SK-N-SH (cell line): ENCODE data around the gene CD59. TPM values are rescaled to one million over a fixed set of nuclear protein-coding genes. Genes with fewer than 3 reads are reported as not detected.

Experiments used
- CTCF ChIA-PET: fragments of 300-600, 350-600 bp; formaldehyde crosslinking; extraction: SDS; loops from one replicate; lab custom pipeline; 2021; lab: Yijun Ruan, JAX
- POLR2A ChIA-PET: fragments of 350-600 bp; sonication (Branson Sonifier 250); formaldehyde crosslinking; extraction: SDS; loops from one replicate; lab custom pipeline; 2020; ENCODE audit warnings: antibody characterized with exemption, inconsistent platforms; lab: Yijun Ruan, JAX
- DNase-seq: peaks from one replicate; pipeline ENCODE4 v3.0.0; 2012
- H2AFZ ChIP-seq: fragments of 200-600 bp; sonication (generic); 2 replicates; pipeline ENCODE4 v1.8.1; 2016; ENCODE audit warnings: antibody characterized with exemption, mild to moderate bottlenecking, low read depth
- H3F3A ChIP-seq: fragments of 200-600 bp; sonication (generic); replicated peaks from 2 replicates; pipeline ENCODE3; 2016; ENCODE audit warnings: antibody characterized with exemption, mild to moderate bottlenecking; ENCODE audit not compliant: insufficient read depth
- H3K27ac ChIP-seq, 2 experiments: fragments of 200-500 bp in 1 of 2; fragments of 200-600 bp in 1 of 2; sonication (Bioruptor generic) in 1 of 2; sonication (generic), shearing (Covaris generic) in 1 of 2; 2 replicates each; pipeline versions ENCODE4 v1.5.1 to v1.6.1; 2014 to 2016; ENCODE audit warnings: low read depth in 2 of 2, inconsistent platforms in 1 of 2, low read length in 1 of 2, mild to moderate bottlenecking in 1 of 2, mixed read lengths in 1 of 2
- H3K27me3 ChIP-seq: fragments of 200-600 bp; sonication (generic), shearing (Covaris generic); 2 replicates; pipeline ENCODE4 v1.6.1; 2016; ENCODE audit warnings: mixed run types; ENCODE audit not compliant: insufficient read depth
- H3K36me3 ChIP-seq, 2 experiments: fragments of 200-500 bp in 1 of 2; fragments of 200-600 bp in 1 of 2; sonication (Bioruptor generic) in 1 of 2; sonication (generic) in 1 of 2; replicated peaks in 1 of 2; 2 replicates each; pipeline versions ENCODE3 to v1.5.1; 2014 to 2016; ENCODE audit warnings: low read length in 1 of 2, mild to moderate bottlenecking in 1 of 2; ENCODE audit not compliant: insufficient read depth in 2 of 2, control insufficient read depth in 1 of 2
- H3K4me1 ChIP-seq, 2 experiments: fragments of 200-500 bp in 1 of 2; fragments of 200-600 bp in 1 of 2; sonication (Bioruptor generic) in 1 of 2; sonication (generic), shearing (Covaris generic) in 1 of 2; 2 replicates each; pipeline versions ENCODE4 v1.5.1 to v1.6.1; 2014 to 2016; ENCODE audit warnings: low read depth in 1 of 2, low read length in 1 of 2, mixed run types in 1 of 2; ENCODE audit not compliant: insufficient read depth in 2 of 2, control insufficient read depth in 1 of 2
- H3K4me2 ChIP-seq: fragments of 200-600 bp; sonication (generic), shearing (Covaris generic); 2 replicates; pipeline ENCODE4 v1.6.1; 2017; ENCODE audit warnings: mixed run types
- H3K4me3 ChIP-seq, 2 experiments: fragments of 200-500 bp in 1 of 2; fragments of 200-600 bp in 1 of 2; sonication (Bioruptor generic) in 1 of 2; sonication (generic), shearing (Covaris generic) in 1 of 2; 2 replicates each; pipeline versions ENCODE4 v1.5.1 to v1.8.1; 2014 to 2016; ENCODE audit warnings: low read depth in 2 of 2, inconsistent platforms in 1 of 2, low read length in 1 of 2, mild to moderate bottlenecking in 1 of 2, mixed read lengths in 1 of 2, moderate library complexity in 1 of 2
- H3K79me2 ChIP-seq: fragments of 200-600 bp; sonication (generic); 2 replicates; pipeline ENCODE4 v1.8.1; 2017; ENCODE audit warnings: mild to moderate bottlenecking; ENCODE audit not compliant: insufficient read depth
- H3K9ac ChIP-seq: fragments of 200-600 bp; sonication (generic); 2 replicates; pipeline ENCODE4 v1.6.1; 2017; ENCODE audit warnings: mixed run types
- H3K9me2 ChIP-seq: fragments of 200-600 bp; sonication (generic); 2 replicates; pipeline ENCODE4 v1.6.1; 2017; ENCODE audit warnings: mixed run types
- H3K9me3 ChIP-seq: fragments of 200-600 bp; sonication (generic); 2 replicates; pipeline ENCODE4 v1.6.1; 2017; ENCODE audit warnings: mixed run types, mild to moderate bottlenecking, moderate library complexity
- H4K20me1 ChIP-seq: fragments of 200-600 bp; sonication (generic); 2 replicates; pipeline ENCODE4 v1.6.1; 2017; ENCODE audit warnings: mild to moderate bottlenecking, mixed run types; ENCODE audit not compliant: insufficient read depth
- CHD2 ChIP-seq: fragments of 150-350 bp; IDR thresholded peaks from 2 replicates; pipeline ENCODE4 v1.6.1; 2018; ENCODE audit warnings: low read length; ENCODE audit not compliant: partially characterized antibody
- CTCF ChIP-seq: fragments of 200-600 bp; sonication (generic); IDR thresholded peaks from 2 replicates; pipeline ENCODE4 v1.6.1; 2017; ENCODE audit warnings: antibody characterized with exemption, mild to moderate bottlenecking, moderate library complexity
- EZH2phosphoT487 ChIP-seq: fragments of 200-600 bp; sonication (generic); IDR thresholded peaks from 2 replicates; pipeline ENCODE4 v1.6.1; 2017; ENCODE audit warnings: low read depth, mixed run types, mild to moderate bottlenecking, antibody characterized with exemption, moderate library complexity, borderline replicate concordance
- FOSL2 ChIP-seq: IDR thresholded peaks from 2 replicates; pipeline ENCODE4 v1.4.0; 2012; ENCODE audit warnings: low read depth, mild to moderate bottlenecking, moderate library complexity, borderline replicate concordance
- FOXJ3 ChIP-seq: sonication (generic); formaldehyde crosslinking; IDR thresholded peaks from 2 replicates; pipeline ENCODE4 v1.5.1; 2020; ENCODE audit warnings: mild to moderate bottlenecking, missing genetic modification reagents
- GABPA ChIP-seq: IDR thresholded peaks from 2 replicates; pipeline ENCODE4 v1.4.0; 2012; ENCODE audit warnings: low read depth, mild to moderate bottlenecking
- GATA2 ChIP-seq: sonication (generic); formaldehyde crosslinking; IDR thresholded peaks from 2 replicates; pipeline ENCODE4 v1.5.0; 2020; ENCODE audit warnings: mild to moderate bottlenecking, missing genetic modification reagents
- JUND ChIP-seq: IDR thresholded peaks from 2 replicates; pipeline ENCODE4 v1.4.0; 2012
- MXI1 ChIP-seq: IDR thresholded peaks from 2 replicates; pipeline ENCODE4 v1.6.1; 2012; ENCODE audit warnings: mild to moderate bottlenecking, low read depth, low read length, improper control_type of control experiment
- NFIC ChIP-seq: IDR thresholded peaks from 2 replicates; pipeline ENCODE4 v1.4.0; 2012; ENCODE audit warnings: borderline replicate concordance
- NRF1 ChIP-seq: IDR thresholded peaks from 2 replicates; pipeline ENCODE4 v1.6.1; 2012; ENCODE audit warnings: low read depth, mild to moderate bottlenecking, low read length
- PBX3 ChIP-seq: IDR thresholded peaks from 2 replicates; pipeline ENCODE4; 2012
- RAD21 ChIP-seq: IDR thresholded peaks from 2 replicates; pipeline ENCODE4 v1.6.1; 2012; ENCODE audit warnings: mild to moderate bottlenecking, low read length
- RFX5 ChIP-seq: IDR thresholded peaks from 2 replicates; pipeline ENCODE4 v1.6.1; 2012; ENCODE audit warnings: mild to moderate bottlenecking, improper control_type of control experiment, low read length
- RXRA ChIP-seq: IDR thresholded peaks from 2 replicates; pipeline ENCODE4 v1.4.0; 2012; ENCODE audit warnings: low read depth, mild to moderate bottlenecking, borderline replicate concordance
- SMC3 ChIP-seq: IDR thresholded peaks from 2 replicates; pipeline ENCODE4 v1.6.1; 2012; ENCODE audit warnings: low read depth, low read length, improper control_type of control experiment
- TCF12 ChIP-seq: IDR thresholded peaks from 2 replicates; pipeline ENCODE4 v1.4.0; 2012
- USF2 ChIP-seq: fragments of 150-350 bp; IDR thresholded peaks from 2 replicates; pipeline ENCODE4 v1.6.1; 2017; ENCODE audit warnings: antibody characterized with exemption, low read length, low read depth, borderline replicate concordance
- YY1 ChIP-seq: IDR thresholded peaks from 2 replicates; pipeline ENCODE4 v1.4.0; 2012; ENCODE audit warnings: low read depth, mild to moderate bottlenecking
- ZBTB33 ChIP-seq: IDR thresholded peaks from 2 replicates; pipeline ENCODE4 v1.4.0; 2012; ENCODE audit warnings: low read depth, borderline replicate concordance
- WGBS: methylation state at CpG from one replicate; pipeline ENCODE4 v1.1.6; 2017; ENCODE audit warnings: low lambda C conversion rate; 5-methylcytosine and 5-hydroxymethylcytosine counted together
- polyA plus RNA-seq, 3 experiments: library from polyadenylated mRNA; depleted of rRNA; stranded (reverse); fragments of >200 nt; gene quantifications; 2 replicates each; pipeline ENCODE4 v1.2.3, GENCODE V29; 2012

Gene CD59
- polyA plus RNA-seq, 1 of the 3 experiments (the other 2 are of a cell fraction), result 616 TPM

DNA sequence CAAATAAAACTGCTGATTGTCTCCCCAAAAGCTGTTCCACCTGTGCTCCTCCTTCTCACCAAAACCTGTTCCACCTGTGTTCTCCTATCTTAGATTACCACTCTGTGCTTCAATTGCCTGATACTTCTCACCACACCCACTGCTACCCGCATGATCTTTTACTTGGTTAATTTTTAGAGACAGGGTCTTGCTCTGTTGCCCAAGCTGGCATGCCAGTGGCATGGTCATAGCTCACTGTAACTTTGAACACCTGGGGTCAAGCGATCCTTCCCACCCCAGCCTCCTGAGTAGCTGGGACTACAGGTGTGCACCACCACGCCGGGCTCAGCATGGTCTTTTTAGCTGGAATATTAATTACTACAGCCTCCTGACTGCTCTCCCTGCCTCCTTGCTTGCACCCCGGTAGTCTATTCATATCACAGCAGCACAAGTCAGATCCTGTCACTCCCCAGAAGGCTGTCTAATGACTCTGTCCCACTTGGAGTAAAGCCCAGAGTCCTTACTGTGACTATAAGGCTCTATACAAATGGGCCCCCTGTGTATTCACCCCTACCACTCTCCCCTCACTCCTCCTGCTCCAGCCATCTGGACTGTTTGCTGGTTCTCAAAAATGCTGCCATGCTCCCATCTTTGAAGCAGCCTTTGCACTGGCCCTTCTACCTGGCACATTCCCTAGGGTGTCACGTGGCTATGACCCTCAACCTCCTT lies 39.1 kb downstream of the CD59 start:
- no peak for DNase-seq
- Histone ChIP-seq H3K79me2 (no peaks in the 10 kb centered on the region), H3K9me2 (no peaks in the 10 kb centered on the region), H3K4me3 (no peak overlapping the region), H4K20me1 (no peaks in the 10 kb centered on the region), H3K4me1 (peaks cover 26 to 55% of the 10 kb centered on the region in 2 experiments; a peak in 3 of 4 replicates), H3F3A (peaks cover 36% of the 10 kb centered on the region), H3K9me3 (no peaks in the 10 kb centered on the region), H3K27ac (no peak overlapping the region), H3K4me2 (no peak overlapping the region), H3K36me3 (no peaks in the 10 kb centered on the region)
- ChIA-PET POLR2A (no interaction called here), CTCF (interaction anchor here (1.6 kb wide), 1 partner anchor 45 kb away, joined by 4 read pairs; no protein-coding TSS in a partner anchor)
- WGBS, result 99% methylated on average over 6 of the region's 6 CpGs
- TF ChIP-seq RAD21 (no peak), CTCF (no peak), JUND (no peak), SMC3 (no peak), EZH2phosphoT487 (no peak), FOXJ3 (CRISPR knock-in tag) (no peak), GABPA (no peak), FOSL2 (no peak), NRF1 (no peak), GATA2 (CRISPR knock-in tag) (no peak), CHD2 (no peak), MXI1 (no peak), YY1 (no peak), RXRA (no peak)
- TF ChIP-seq, all 33 proteins: peak for 0
- no peak overlapping the region for H2AFZ ChIP-seq
- no peaks in the 10 kb centered on the region for H3K27me3 ChIP-seq
- H3K9ac ChIP-seq, result no peak overlapping the region

GRCh38 chr11:33696411-33696810 lies 39.8 kb downstream of the CD59 start:
- Histone ChIP-seq H3K27ac (no peak overlapping the region), H3F3A (peaks cover 36% of the 10 kb centered on the region), H3K4me1 (peaks cover 29 to 55% of the 10 kb centered on the region in 2 experiments; a peak in 3 of 4 replicates), H3K36me3 (no peaks in the 10 kb centered on the region), H3K9ac (no peak overlapping the region), H4K20me1 (no peaks in the 10 kb centered on the region), H3K4me2 (no peak overlapping the region), H3K79me2 (no peaks in the 10 kb centered on the region), H2AFZ (no peak overlapping the region), H3K4me3 (no peak overlapping the region), H3K27me3 (no peaks in the 10 kb centered on the region), H3K9me3 (no peaks in the 10 kb centered on the region), H3K9me2 (no peaks in the 10 kb centered on the region)
- ChIA-PET CTCF (interaction anchor here (1.6 kb wide), 1 partner anchor 46 kb away, joined by 4 read pairs; no protein-coding TSS in a partner anchor), POLR2A (no interaction called here)
- 88% methylated on average over 5 of the region's 5 CpGs for WGBS
- no peak for DNase-seq
- TF ChIP-seq RXRA (no peak), RFX5 (no peak), PBX3 (no peak), NFIC (no peak), USF2 (no peak), FOXJ3 (CRISPR knock-in tag) (no peak), CTCF (no peak), ZBTB33 (no peak), JUND (no peak), TCF12 (no peak), GATA2 (CRISPR knock-in tag) (no peak)
